Measurements from ENCODE around the gene ZFYVE1.
"Not testable (repeated sequence)": the region's sequence is repeated elsewhere in the genome, so short reads cannot be mapped to it uniquely, and the experiment has no call there.

The ZFYVE1 gene

GRCh38 chr14:73004641-73005040 is 22.3 kb downstream of the ZFYVE1 start:
- not testable (repeated sequence) for DNase-seq (ENCODE audit: low read depth)

- no peak for DNase-seq (ENCODE audit: low read depth)
Observed at GRCh38 chr14:73003681-73004080, 23.2 kb downstream of the ZFYVE1 start.

- no peak for DNase-seq (ENCODE audit: low read depth)
Observed at GRCh38 chr14:73000073-73000472, 26.8 kb downstream of the ZFYVE1 start.

- DNase-seq (ENCODE audit: low read depth) = no peak
Observed at GRCh38 chr14:72999316-72999715, 27.6 kb downstream of the ZFYVE1 start.

GRCh38 chr14:72998252-72998903 is 28.5 kb downstream of the ZFYVE1 start:
- DNase-seq (ENCODE audit: low read depth) = no peak

- DNase-seq (ENCODE audit: low read depth) = no peak
Observed at GRCh38 chr14:72996916-72997315, 30.0 kb downstream of the ZFYVE1 start.

- DNase-seq (ENCODE audit: low read depth) = no peak
Observed at GRCh38 chr14:72990171-72990570, 36.7 kb downstream of the ZFYVE1 start.

GRCh38 chr14:72986857-72987256 is 40.0 kb downstream of the ZFYVE1 start:
- DNase-seq (ENCODE audit: low read depth) = no peak

GRCh38 chr14:72986214-72986613 is 40.7 kb downstream of the ZFYVE1 start:
- no peak for DNase-seq (ENCODE audit: low read depth)

GRCh38 chr14:72982146-72982708 is 44.7 kb downstream of the ZFYVE1 start:
- no peak for DNase-seq (ENCODE audit: low read depth)

- DNase-seq (ENCODE audit: low read depth) = no peak
Observed at GRCh38 chr14:72980863-72981262, 46.0 kb downstream of the ZFYVE1 start.

- DNase-seq (ENCODE audit: low read depth) = no peak
Observed at GRCh38 chr14:72978856-72979255, 48.0 kb downstream of the ZFYVE1 start.

GRCh38 chr14:72975770-72976169 is 51.1 kb downstream of the ZFYVE1 start:
- DNase-seq (ENCODE audit: low read depth) = no peak

GRCh38 chr14:72974661-72975060 is 52.2 kb downstream of the ZFYVE1 start:
- DNase-seq (ENCODE audit: low read depth) = no peak

GRCh38 chr14:72970824-72971434 is 56.0 kb downstream of the ZFYVE1 start:
- DNase-seq (ENCODE audit: low read depth) = no peak

GRCh38 chr14:72970058-72970630 is 56.8 kb downstream of the ZFYVE1 start:
- DNase-seq (ENCODE audit: low read depth) = no peak

- DNase-seq (ENCODE audit: low read depth) = no peak
Observed at GRCh38 chr14:72968316-72968715, 58.6 kb downstream of the ZFYVE1 start.

- no peak for DNase-seq (ENCODE audit: low read depth)
Observed at GRCh38 chr14:72966038-72966437, 60.9 kb downstream of the ZFYVE1 start.

- DNase-seq (ENCODE audit: low read depth) = no peak
Observed at GRCh38 chr14:72965249-72965648, 61.7 kb downstream of the ZFYVE1 start.

GRCh38 chr14:72962829-72963312 is 64.0 kb downstream of the ZFYVE1 start:
- DNase-seq (ENCODE audit: low read depth) = no peak

GRCh38 chr14:72962336-72962754 is 64.6 kb downstream of the ZFYVE1 start:
- not testable (repeated sequence) for DNase-seq (ENCODE audit: low read depth)

GRCh38 chr14:72961579-72962335 is 65.1 kb downstream of the ZFYVE1 start:
- no peak for DNase-seq (ENCODE audit: low read depth)
